Upper lobe of left lung (tissue), 4 donors: Measurements from ENCODE around the gene RPIA.

Experiments
- EP300 ChIP-seq, 4 donors: sonication (generic); formaldehyde crosslinking; IDR thresholded peaks; one replicate each; pipeline ENCODE4 v1.5.1; 2017; ENCODE audit warnings: antibody characterized with exemption in 4 of 4, control low read depth in 2 of 4
- POLR2A ChIP-seq, 4 donors: fragments of 450-650 bp; IDR thresholded peaks; one replicate each; pipeline ENCODE4 v1.5.1; 2016 to 2017; ENCODE audit warnings: antibody characterized with exemption in 4 of 4, mild to moderate bottlenecking in 2 of 4
- POLR2AphosphoS5 ChIP-seq, 2 donors: sonication (generic); formaldehyde crosslinking; IDR thresholded peaks; one replicate each; pipeline ENCODE4 v1.5.1; 2017; ENCODE audit warnings: antibody characterized with exemption in 2 of 2
- TF ChIP-seq, protein P1 (sequence below), 6 experiments: fragments of 450-650 bp in 4 of 6; fragments of 200-600 bp in 2 of 6; sonication (generic) in 2 of 6; IDR thresholded peaks; one replicate each; pipeline ENCODE4 v1.5.1; 2016 to 2019; ENCODE audit warnings: antibody characterized with exemption in 6 of 6

DNA sequence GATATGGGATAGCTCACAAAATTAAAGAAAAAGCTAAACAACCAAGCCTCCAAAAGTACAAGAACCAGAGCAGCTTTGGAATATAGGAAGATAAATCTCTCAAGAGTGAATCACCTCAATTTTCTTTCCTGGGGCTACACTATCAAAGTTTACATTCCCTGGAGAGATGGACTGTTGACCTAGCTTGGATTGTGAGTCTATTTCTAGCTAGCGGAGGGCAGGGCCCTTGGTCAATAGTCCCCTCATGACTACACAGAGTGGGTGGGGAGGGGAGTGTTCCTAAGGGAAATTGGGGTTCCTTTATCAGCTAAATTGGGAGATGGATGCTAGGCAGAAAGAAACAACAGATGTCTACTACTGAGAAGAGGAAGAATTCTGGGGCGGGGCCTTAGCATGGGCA is 34.3 kb upstream of the RPIA start:
- TF ChIP-seq, protein P1, sequence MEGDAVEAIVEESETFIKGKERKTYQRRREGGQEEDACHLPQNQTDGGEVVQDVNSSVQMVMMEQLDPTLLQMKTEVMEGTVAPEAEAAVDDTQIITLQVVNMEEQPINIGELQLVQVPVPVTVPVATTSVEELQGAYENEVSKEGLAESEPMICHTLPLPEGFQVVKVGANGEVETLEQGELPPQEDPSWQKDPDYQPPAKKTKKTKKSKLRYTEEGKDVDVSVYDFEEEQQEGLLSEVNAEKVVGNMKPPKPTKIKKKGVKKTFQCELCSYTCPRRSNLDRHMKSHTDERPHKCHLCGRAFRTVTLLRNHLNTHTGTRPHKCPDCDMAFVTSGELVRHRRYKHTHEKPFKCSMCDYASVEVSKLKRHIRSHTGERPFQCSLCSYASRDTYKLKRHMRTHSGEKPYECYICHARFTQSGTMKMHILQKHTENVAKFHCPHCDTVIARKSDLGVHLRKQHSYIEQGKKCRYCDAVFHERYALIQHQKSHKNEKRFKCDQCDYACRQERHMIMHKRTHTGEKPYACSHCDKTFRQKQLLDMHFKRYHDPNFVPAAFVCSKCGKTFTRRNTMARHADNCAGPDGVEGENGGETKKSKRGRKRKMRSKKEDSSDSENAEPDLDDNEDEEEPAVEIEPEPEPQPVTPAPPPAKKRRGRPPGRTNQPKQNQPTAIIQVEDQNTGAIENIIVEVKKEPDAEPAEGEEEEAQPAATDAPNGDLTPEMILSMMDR (IDR thresholded peaks at IDR 0.05), result no peak
- no peak for TF ChIP-seq EP300 (IDR thresholded peaks at IDR 0.05)
- TF ChIP-seq POLR2AphosphoS5 (IDR thresholded peaks at IDR 0.05), result no peak
- no peak for TF ChIP-seq POLR2A (IDR thresholded peaks at IDR 0.05)
